ENCODE results near the gene BPIFB4. TPM values are rescaled to one million over a fixed set of nuclear protein-coding genes. Genes with fewer than 3 reads are reported as not detected.

The BPIFB4 gene
- total RNA-seq, 1 experiment from 2014 or later: not detected

- H3K9me3 ChIP-seq (ENCODE audit: control insufficient read depth, insufficient read depth, low read depth, low read length): no peaks in the 10 kb centered on the region
- POLR2A ChIA-PET: no interaction called here
- no TSS peak for BruUV-seq (replicated peaks)
Observed at GRCh38 chr20:33075281-33075680, 4.2 kb upstream of the BPIFB4 start.

GRCh38 chr20:33076662-33077372, 2.6 kb upstream of the BPIFB4 start:
- Histone ChIP-seq H3K4me1 (ENCODE audit: control insufficient read depth, insufficient read depth, low read length) (no peaks in the 10 kb centered on the region), H3K4me3 (ENCODE audit: low read depth in 2 of 2, low read length in 2 of 2) (no peak overlapping the region), H3K27ac (ENCODE audit: low read length) (no peak overlapping the region), H3K9me3 (ENCODE audit: control insufficient read depth, insufficient read depth, low read depth, low read length) (no peaks in the 10 kb centered on the region), H3K36me3 (ENCODE audit: control insufficient read depth, insufficient read depth, low read length) (no peaks in the 10 kb centered on the region), H3K27me3 (ENCODE audit: control insufficient read depth, insufficient read depth, low read length) (no peaks in the 10 kb centered on the region; the same call in none of the 2 replicates)
- in situ Hi-C loops (cut with HindIII; ENCODE audit: low pct_unique_long_range_greater_than_20kb, low sequenced_read_pairs) (no loop called here), intact Hi-C loops (cut with micrococcal nuclease; ENCODE audit: unreplicated experiment) (no loop called here)
- no TSS peak for BruUV-seq (replicated peaks)
- no peak for DNase-seq (ENCODE audit: low read depth, low spot score)
- ChIA-PET CTCF (no interaction called here), POLR2A (interaction anchor here (0.6 to 1.0 kb wide), 2 partner anchors 86 to 310 kb away, joined by 3 read pairs; no protein-coding TSS in a partner anchor)
- 0 out of 2 replicates have a peak, but pooled peaks have one; percentile 44 for ATAC-seq
- no peak for TF ChIP-seq CTCF (IDR thresholded peaks at IDR 0.05)

More at GRCh38 chr20:33075281-33075680, 4.2 kb upstream of the BPIFB4 start:
- CTCF ChIA-PET: interaction anchor here (0.7 kb wide), 1 partner anchor 130 kb away, joined by 8 read pairs; no protein-coding TSS in a partner anchor
- ATAC-seq: no peak
- no peak overlapping the region for H3K27ac ChIP-seq (ENCODE audit: low read length)
- H3K4me3 ChIP-seq (ENCODE audit: low read depth in 2 of 2, low read length in 2 of 2): no peak overlapping the region
- no peaks in the 10 kb centered on the region; the same call in none of the 2 replicates for H3K27me3 ChIP-seq (ENCODE audit: control insufficient read depth, insufficient read depth, low read length)
- DNase-seq (ENCODE audit: low read depth, low spot score): no peak
- in situ Hi-C loops (cut with HindIII; ENCODE audit: low pct_unique_long_range_greater_than_20kb, low sequenced_read_pairs) (no loop called here), intact Hi-C loops (cut with micrococcal nuclease; ENCODE audit: unreplicated experiment) (no loop called here)
- TF ChIP-seq POLR2AphosphoS5 (IDR thresholded peaks at IDR 0.05; ENCODE audit: low read depth, low read length) (no peak), REST (IDR thresholded peaks at IDR 0.05; ENCODE audit: insufficient read depth in 1 of 2, low read depth in 2 of 2, low read length in 1 of 2) (no peak), TCF7L2 (IDR thresholded peaks at IDR 0.05; ENCODE audit: low read depth, low read length) (no peak), CTCF (IDR thresholded peaks at IDR 0.05) (no peak), SIN3A (IDR thresholded peaks at IDR 0.05; ENCODE audit: borderline replicate concordance, insufficient read depth, low read depth, low read length) (no peak)
- H3K4me1 ChIP-seq (ENCODE audit: control insufficient read depth, insufficient read depth, low read length): no peaks in the 10 kb centered on the region
- H3K36me3 ChIP-seq (ENCODE audit: control insufficient read depth, insufficient read depth, low read length): no peaks in the 10 kb centered on the region
